ENCODE data around the gene DIAPH2.

DNA sequence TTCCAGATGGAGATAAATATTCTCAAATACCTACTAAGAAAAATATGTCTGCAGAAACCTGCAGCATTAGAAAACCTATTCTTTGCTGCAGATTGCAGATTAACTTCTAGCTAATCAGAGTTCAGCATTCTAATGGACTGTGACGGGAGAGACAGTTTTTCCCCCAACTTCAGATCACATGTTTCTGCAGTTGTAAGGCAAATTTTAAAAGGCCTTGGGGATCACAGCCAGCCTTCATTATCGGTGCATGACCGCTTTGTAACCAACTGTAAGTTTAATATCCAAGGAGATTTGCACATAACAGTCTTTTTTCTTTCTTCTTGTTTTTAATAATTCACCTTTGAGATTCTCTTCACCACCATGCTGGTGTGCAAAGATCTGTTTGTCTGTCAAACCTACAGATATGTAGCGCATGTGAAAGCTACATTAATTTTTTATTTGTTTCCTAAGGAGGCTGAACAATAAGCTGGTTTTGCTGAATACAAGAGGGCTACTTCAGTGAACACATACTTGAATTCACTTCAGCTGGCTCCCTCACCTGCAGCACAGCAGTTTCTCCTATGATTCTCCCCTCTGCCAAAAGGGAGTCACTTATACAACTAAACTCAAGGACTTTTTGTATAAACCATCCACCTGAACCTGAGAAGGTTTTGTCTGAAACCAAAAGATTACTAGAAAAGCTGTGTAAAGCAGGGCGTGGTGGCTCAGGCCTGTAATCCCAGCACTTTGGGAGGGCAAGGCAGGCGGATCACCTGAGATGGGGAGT is 687.5 kb downstream of the DIAPH2 start:
- TF ChIP-seq ZNF558 (tag by site-specific recombination; IDR thresholded peaks at IDR 0.05): no peak
- TF ChIP-seq, protein P1, sequence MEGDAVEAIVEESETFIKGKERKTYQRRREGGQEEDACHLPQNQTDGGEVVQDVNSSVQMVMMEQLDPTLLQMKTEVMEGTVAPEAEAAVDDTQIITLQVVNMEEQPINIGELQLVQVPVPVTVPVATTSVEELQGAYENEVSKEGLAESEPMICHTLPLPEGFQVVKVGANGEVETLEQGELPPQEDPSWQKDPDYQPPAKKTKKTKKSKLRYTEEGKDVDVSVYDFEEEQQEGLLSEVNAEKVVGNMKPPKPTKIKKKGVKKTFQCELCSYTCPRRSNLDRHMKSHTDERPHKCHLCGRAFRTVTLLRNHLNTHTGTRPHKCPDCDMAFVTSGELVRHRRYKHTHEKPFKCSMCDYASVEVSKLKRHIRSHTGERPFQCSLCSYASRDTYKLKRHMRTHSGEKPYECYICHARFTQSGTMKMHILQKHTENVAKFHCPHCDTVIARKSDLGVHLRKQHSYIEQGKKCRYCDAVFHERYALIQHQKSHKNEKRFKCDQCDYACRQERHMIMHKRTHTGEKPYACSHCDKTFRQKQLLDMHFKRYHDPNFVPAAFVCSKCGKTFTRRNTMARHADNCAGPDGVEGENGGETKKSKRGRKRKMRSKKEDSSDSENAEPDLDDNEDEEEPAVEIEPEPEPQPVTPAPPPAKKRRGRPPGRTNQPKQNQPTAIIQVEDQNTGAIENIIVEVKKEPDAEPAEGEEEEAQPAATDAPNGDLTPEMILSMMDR (tag by site-specific recombination; IDR thresholded peaks at IDR 0.05): no peak
- TF ChIP-seq, protein P2, sequence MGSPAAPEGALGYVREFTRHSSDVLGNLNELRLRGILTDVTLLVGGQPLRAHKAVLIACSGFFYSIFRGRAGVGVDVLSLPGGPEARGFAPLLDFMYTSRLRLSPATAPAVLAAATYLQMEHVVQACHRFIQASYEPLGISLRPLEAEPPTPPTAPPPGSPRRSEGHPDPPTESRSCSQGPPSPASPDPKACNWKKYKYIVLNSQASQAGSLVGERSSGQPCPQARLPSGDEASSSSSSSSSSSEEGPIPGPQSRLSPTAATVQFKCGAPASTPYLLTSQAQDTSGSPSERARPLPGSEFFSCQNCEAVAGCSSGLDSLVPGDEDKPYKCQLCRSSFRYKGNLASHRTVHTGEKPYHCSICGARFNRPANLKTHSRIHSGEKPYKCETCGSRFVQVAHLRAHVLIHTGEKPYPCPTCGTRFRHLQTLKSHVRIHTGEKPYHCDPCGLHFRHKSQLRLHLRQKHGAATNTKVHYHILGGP (tag by site-specific recombination; IDR thresholded peaks at IDR 0.05): no peak

Data from HEK293 (cell line).